Measurements from ENCODE around the gene PPM1L.
A peak's percentile ranks its signal among the peaks of the same experiment; 100 is the strongest.

The PPM1L gene

GRCh38 chr3:160763073-160763472 lies 7.0 kb downstream of the PPM1L start:
- DNase-seq (ENCODE audit: low spot score): no peak

GRCh38 chr3:160765211-160765610 lies 9.2 kb downstream of the PPM1L start:
- no peak for DNase-seq (ENCODE audit: low spot score)

GRCh38 chr3:160768031-160768430 lies 12.0 kb downstream of the PPM1L start:
- DNase-seq (ENCODE audit: low spot score): no peak

- DNase-seq (ENCODE audit: low spot score): no peak
Measured at GRCh38 chr3:160768918-160769317, 12.9 kb downstream of the PPM1L start.

GRCh38 chr3:160771811-160772459 lies 15.9 kb downstream of the PPM1L start:
- no peak for DNase-seq (ENCODE audit: low spot score)

- DNase-seq (ENCODE audit: low spot score): no peak
Measured at GRCh38 chr3:160773722-160774121, 17.7 kb downstream of the PPM1L start.

GRCh38 chr3:160774172-160774571 lies 18.1 kb downstream of the PPM1L start:
- DNase-seq (ENCODE audit: low spot score): no peak

- DNase-seq (ENCODE audit: low spot score): no peak
Measured at GRCh38 chr3:160778480-160778879, 22.4 kb downstream of the PPM1L start.

GRCh38 chr3:160779040-160779439 lies 23.0 kb downstream of the PPM1L start:
- DNase-seq (ENCODE audit: low spot score): no peak

- no peak for DNase-seq (ENCODE audit: low spot score)
Measured at GRCh38 chr3:160780245-160780644, 24.2 kb downstream of the PPM1L start.

GRCh38 chr3:160781402-160781801 lies 25.4 kb downstream of the PPM1L start:
- no peak for DNase-seq (ENCODE audit: low spot score)

GRCh38 chr3:160781863-160782262 lies 25.8 kb downstream of the PPM1L start:
- no peak for DNase-seq (ENCODE audit: low spot score)

- no peak for DNase-seq (ENCODE audit: low spot score)
Measured at GRCh38 chr3:160784853-160785252, 28.8 kb downstream of the PPM1L start.

GRCh38 chr3:160790726-160791125 lies 34.7 kb downstream of the PPM1L start:
- DNase-seq (ENCODE audit: low spot score): no peak

GRCh38 chr3:160792540-160792939 lies 36.5 kb downstream of the PPM1L start:
- no peak for DNase-seq (ENCODE audit: low spot score)

- no peak for DNase-seq (ENCODE audit: low spot score)
Measured at GRCh38 chr3:160793722-160794252, 37.8 kb downstream of the PPM1L start.

GRCh38 chr3:160796089-160796812 lies 40.2 kb downstream of the PPM1L start:
- no peak for DNase-seq (ENCODE audit: low spot score)

- DNase-seq (ENCODE audit: low spot score): no peak
Measured at GRCh38 chr3:160796813-160797164, 40.8 kb downstream of the PPM1L start.

GRCh38 chr3:160797356-160797755 lies 41.3 kb downstream of the PPM1L start:
- DNase-seq (ENCODE audit: low spot score): no peak

GRCh38 chr3:160801386-160802118 lies 45.5 kb downstream of the PPM1L start:
- no peak for DNase-seq (ENCODE audit: low spot score)

GRCh38 chr3:160804762-160805161 lies 48.7 kb downstream of the PPM1L start:
- peak; percentile 50 for DNase-seq (ENCODE audit: low spot score)

- DNase-seq (ENCODE audit: low spot score): no peak
Measured at GRCh38 chr3:160806094-160806493, 50.1 kb downstream of the PPM1L start.

- DNase-seq (ENCODE audit: low spot score): no peak
Measured at GRCh38 chr3:160806686-160807085, 50.7 kb downstream of the PPM1L start.
